HepG2 (cell line): ENCODE measurements around the gene TSPAN3. TPM values are rescaled to one million over a fixed set of nuclear protein-coding genes. Genes with fewer than 3 reads are reported as not detected.
A peak's percentile ranks its signal among the peaks of the same experiment; 100 is the strongest.

ENCODE experiments used
- ATAC-seq: fragments of 200-7000 bp; cut with Tn5 transposase; 3 replicates; pipeline ENCODE4 v1.9.1; 2020; ENCODE audit warnings: mild to moderate bottlenecking, moderate library complexity
- BruUV-seq: library from RNA; stranded (reverse); fragments of 400-500 nt; replicated peaks from 2 replicates; lab custom pipeline; 2021; lab: Mats Ljungman, UMichigan
- CTCF ChIA-PET: fragments of 300-600 bp; formaldehyde crosslinking; extraction: SDS; loops from one replicate; lab custom pipeline; 2021; ENCODE audit warnings: low total read pairs, inconsistent platforms, low intra/inter-chr PET ratio; lab: Yijun Ruan, JAX
- POLR2A ChIA-PET: fragments of 350-600 bp; sonication (Branson Sonifier 250); formaldehyde crosslinking; loops from one replicate; lab custom pipeline; 2020; ENCODE audit warnings: antibody characterized with exemption, inconsistent platforms; lab: Yijun Ruan, JAX
- DNase-seq: peaks from one replicate; pipeline ENCODE4 v3.0.0-alpha.2; 2015; ENCODE audit warnings: low spot score
- FAIRE-seq: peaks from 3 replicates; lab custom pipeline; 2011; peaks lifted over from hg19 to GRCh38; lab: Jason Lieb, UNC
- H2AFZ ChIP-seq: one replicate; pipeline ENCODE4 v1.6.1; 2011; ENCODE audit warnings: low read length, inconsistent platforms
- H3K27ac ChIP-seq: fragments of 300-600 bp; 3 replicates; pipeline ENCODE4 v1.8.0; 2011; ENCODE audit warnings: mixed run types, mild to moderate bottlenecking, mixed read lengths, low read length, inconsistent platforms; ENCODE audit not compliant: insufficient read depth; ENCODE audit errors: extremely low read length
- H3K27me3 ChIP-seq, 2 experiments: fragments of 200-600 bp in 1 of 2; 2 replicates in 1 of 2; 3 replicates in 1 of 2; pipeline versions ENCODE4 v1.6.0 to v1.8.0; 2011; ENCODE audit warnings: low read length in 2 of 2, mild to moderate bottlenecking in 2 of 2, moderate library complexity in 2 of 2, inconsistent platforms in 1 of 2; ENCODE audit not compliant: insufficient read depth in 2 of 2, control insufficient read depth in 1 of 2
- H3K36me3 ChIP-seq, 2 experiments: fragments of 200-600 bp in 1 of 2; replicated peaks in 1 of 2; 2 replicates in 1 of 2; 3 replicates in 1 of 2; pipeline versions ENCODE4 v1.5.1 to v1.8.0; 2011; ENCODE audit warnings: low read length in 2 of 2, inconsistent platforms in 1 of 2; ENCODE audit not compliant: insufficient read depth in 2 of 2, control insufficient read depth in 1 of 2
- H3K4me1 ChIP-seq: 2 replicates; pipeline ENCODE4 v1.5.1; 2012; ENCODE audit warnings: low read length, inconsistent platforms; ENCODE audit not compliant: insufficient read depth
- H3K4me2 ChIP-seq: 2 replicates; pipeline ENCODE4 v1.6.0; 2011; ENCODE audit warnings: low read depth, low read length, inconsistent platforms
- H3K4me3 ChIP-seq, 3 experiments: fragments of 200-600 bp in 1 of 3; sonication (generic), shearing (Covaris generic) in 1 of 3; replicated peaks in 1 of 3; 2 replicates each; pipeline ENCODE4 v1.5.1; 2011 to 2016; ENCODE audit warnings: low read length in 3 of 3, inconsistent platforms in 2 of 3, low read depth in 2 of 3, mild to moderate bottlenecking in 2 of 3, control low read depth in 1 of 3, mixed read lengths in 1 of 3; ENCODE audit not compliant: insufficient read depth in 1 of 3
- H3K79me2 ChIP-seq: one replicate; pipeline ENCODE4 v1.6.1; 2011; ENCODE audit warnings: low read length, inconsistent platforms; ENCODE audit not compliant: insufficient read depth
- H3K9ac ChIP-seq: 2 replicates; pipeline ENCODE4 v1.6.0; 2011; ENCODE audit warnings: mild to moderate bottlenecking, low read depth, low read length, inconsistent platforms; ENCODE audit not compliant: insufficient read depth
- H3K9me3 ChIP-seq: 2 replicates; pipeline ENCODE4 v1.5.1; 2012; ENCODE audit warnings: mild to moderate bottlenecking, low read length
- H4K20me1 ChIP-seq: 2 replicates; pipeline ENCODE4 v1.6.0; 2011; ENCODE audit warnings: inconsistent platforms, mild to moderate bottlenecking, low read length, moderate library complexity; ENCODE audit not compliant: insufficient read depth
- BRD4 ChIP-seq: sonication (generic); formaldehyde crosslinking; IDR thresholded peaks from 2 replicates; pipeline ENCODE4 v1.4.0; 2020; ENCODE audit warnings: missing genetic modification reagents
- CBX1 ChIP-seq: IDR thresholded peaks from one replicate; pipeline ENCODE4 v1.6.1; 2016; ENCODE audit warnings: antibody characterized with exemption, low read depth
- EHMT2 ChIP-seq: fragments of 200-600 bp; sonication (generic); IDR thresholded peaks from 2 replicates; pipeline ENCODE4 v1.7.0; 2017; ENCODE audit warnings: antibody characterized with exemption, low read depth, low read length, borderline replicate concordance
- HDAC2 ChIP-seq: sonication (generic); formaldehyde crosslinking; IDR thresholded peaks from 2 replicates; pipeline ENCODE4 v1.4.0; 2020; ENCODE audit warnings: missing genetic modification reagents
- MEF2D ChIP-seq: sonication (generic); formaldehyde crosslinking; IDR thresholded peaks from 2 replicates; pipeline ENCODE4 v1.5.1; 2020; ENCODE audit warnings: mild to moderate bottlenecking, missing genetic modification reagents
- PITX1 ChIP-seq: sonication (generic); formaldehyde crosslinking; IDR thresholded peaks from 2 replicates; pipeline ENCODE4 v1.5.1; 2020; ENCODE audit warnings: mild to moderate bottlenecking, missing genetic modification reagents
- RCOR2 ChIP-seq: IDR thresholded peaks from 2 replicates; pipeline ENCODE4 v1.6.1; 2016; ENCODE audit warnings: missing biosample characterization, missing genetic modification reagents
- SAFB2 ChIP-seq: sonication (generic); formaldehyde crosslinking; IDR thresholded peaks from 2 replicates; pipeline ENCODE4 v1.5.1; 2020; ENCODE audit warnings: missing genetic modification reagents, low read depth, mild to moderate bottlenecking, borderline replicate concordance
- SALL1 ChIP-seq: sonication (generic); formaldehyde crosslinking; IDR thresholded peaks from 2 replicates; pipeline ENCODE4 v1.8.0; 2022; ENCODE audit warnings: mild to moderate bottlenecking, missing genetic modification reagents
- SOX6 ChIP-seq, 2 experiments: fragments of 450-650 bp in 1 of 2; sonication (generic) in 1 of 2; formaldehyde crosslinking in 1 of 2; IDR thresholded peaks; 2 replicates each; pipeline versions ENCODE4 v1.4.0 to v1.6.1; 2017 to 2020; ENCODE audit warnings: antibody characterized with exemption in 1 of 2, mild to moderate bottlenecking in 1 of 2, missing genetic modification reagents in 1 of 2
- STAG1 ChIP-seq: sonication (generic); formaldehyde crosslinking; IDR thresholded peaks from 2 replicates; pipeline ENCODE4 v1.4.0; 2020; ENCODE audit warnings: missing genetic modification reagents
- THAP11 ChIP-seq: IDR thresholded peaks from 2 replicates; pipeline ENCODE4 v1.6.1; 2016; ENCODE audit warnings: missing biosample characterization, missing genetic modification reagents
- ZNF292 ChIP-seq: sonication (generic); formaldehyde crosslinking; IDR thresholded peaks from 2 replicates; pipeline ENCODE4 v1.8.1; 2022; ENCODE audit warnings: mild to moderate bottlenecking, low read depth, missing genetic modification reagents, borderline replicate concordance
- WGBS: methylation state at CpG from one replicate; pipeline ENCODE4 v1.1.6; 2017; ENCODE audit warnings: low lambda C conversion rate; 5-methylcytosine and 5-hydroxymethylcytosine counted together
- in situ Hi-C: cut with HindIII; loops from 2 replicates; pipeline ENCODE4 v1.10.0; 2017; ENCODE audit warnings: low pct_unique_long_range_greater_than_20kb; ENCODE audit not compliant: extremely low pct_ligation_motif_present
- intact Hi-C: fragments of 100-400 bp; cut with micrococcal nuclease; formaldehyde crosslinking; loops from one replicate; pipeline ENCODE4 v1.10.0; 2022; ENCODE audit not compliant: unreplicated experiment
- polyA plus RNA-seq, 8 experiments: library from polyadenylated mRNA; depleted of rRNA in 3 of 8; stranded (reverse) in 7 of 8; unstranded in 1 of 8; fragments of >200 nt; fragmentation: Illumina TruSeq in 4 of 8; extraction: Trizol in 4 of 8; gene quantifications; 2 replicates each; pipeline versions ENCODE4 v1.2.1 to v1.2.3, GENCODE V29; 2011 to 2016; ENCODE audit warnings: low read depth in 4 of 8, missing spikeins in 1 of 8, mixed read lengths in 1 of 8; ENCODE audit not compliant: insufficient read depth in 1 of 8
- total RNA-seq, 5 experiments: library from RNA; depleted of rRNA; stranded (reverse); fragments of >200 nt; fragmentation: Illumina TruSeq; extraction: Trizol; gene quantifications; 2 replicates each; pipeline ENCODE4 v1.2.3, GENCODE V29; 2016; ENCODE audit warnings: low read depth in 1 of 5
- TF ChIP-seq, protein P1 (sequence below): sonication (generic); formaldehyde crosslinking; IDR thresholded peaks from 2 replicates; pipeline ENCODE4 v1.4.0; 2020; ENCODE audit warnings: mild to moderate bottlenecking, low read depth, missing genetic modification reagents
- TF ChIP-seq, protein P2 (sequence below): sonication (generic); formaldehyde crosslinking; IDR thresholded peaks from 2 replicates; pipeline ENCODE4 v1.5.1; 2020; ENCODE audit warnings: missing genetic modification reagents, mild to moderate bottlenecking, borderline replicate concordance
- TF ChIP-seq, protein P3 (sequence below): sonication (generic); formaldehyde crosslinking; IDR thresholded peaks from 2 replicates; pipeline ENCODE4 v1.5.0; 2020; ENCODE audit warnings: mild to moderate bottlenecking, missing genetic modification reagents, moderate library complexity

TSPAN3 gene
- total and polyA plus RNA-seq, 2 of the 13 experiments (the other 11 are each of a cell fraction or from before 2014, with no cell fraction given): 167 to 170 TPM

DNA sequence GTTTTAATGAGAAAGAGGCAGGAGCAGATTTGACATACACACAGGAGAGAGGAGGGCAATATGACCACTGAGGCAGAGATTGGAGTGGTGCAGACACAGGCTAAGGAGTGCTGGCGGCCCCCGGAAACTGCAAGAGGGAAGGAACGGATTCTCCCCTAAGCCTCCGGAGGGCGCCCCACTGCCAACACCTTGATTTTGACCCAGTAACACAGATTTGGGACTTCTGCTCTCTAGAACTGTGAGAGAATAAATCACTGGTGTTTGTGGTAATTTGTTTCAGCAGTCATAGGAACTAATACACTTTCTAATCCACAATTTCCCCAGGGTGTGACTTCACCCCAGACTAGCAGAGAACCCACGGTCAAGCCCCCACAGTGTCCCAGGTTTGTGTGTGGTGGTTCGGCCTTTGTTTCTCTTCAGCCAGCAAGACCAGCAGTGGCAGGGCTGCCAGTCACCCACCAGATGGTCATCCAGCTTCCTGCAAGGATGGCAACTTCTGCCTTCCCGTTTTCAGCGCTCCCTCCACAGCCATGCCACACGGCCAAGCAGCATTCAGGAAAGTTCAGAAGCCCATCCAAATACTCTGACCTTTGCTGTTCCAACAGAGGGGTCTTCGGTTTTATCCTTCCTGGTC, 23.6 kb upstream of the TSPAN3 start:
- H3K9ac ChIP-seq: no peak overlapping the region
- H3K4me1 ChIP-seq: peaks cover 2% of the 10 kb centered on the region; the same call in 1 of the 2 replicates
- no peak for ATAC-seq
- CTCF ChIA-PET: no interaction called here
- no peaks in the 10 kb centered on the region for H3K36me3 ChIP-seq
- no peaks in the 10 kb centered on the region for H3K79me2 ChIP-seq
- TF ChIP-seq SALL1 (CRISPR knock-in tag): no peak
- TF ChIP-seq SOX6 (IDR thresholded peaks at IDR 0.05): no peak
- no peak for TF ChIP-seq SOX6 (CRISPR knock-in tag; IDR thresholded peaks at IDR 0.05)
- TF ChIP-seq PITX1 (CRISPR knock-in tag): no peak
- no peak for TF ChIP-seq BRD4 (CRISPR knock-in tag)
- no peak for TF ChIP-seq SAFB2 (CRISPR knock-in tag)
- TF ChIP-seq, protein P1, sequence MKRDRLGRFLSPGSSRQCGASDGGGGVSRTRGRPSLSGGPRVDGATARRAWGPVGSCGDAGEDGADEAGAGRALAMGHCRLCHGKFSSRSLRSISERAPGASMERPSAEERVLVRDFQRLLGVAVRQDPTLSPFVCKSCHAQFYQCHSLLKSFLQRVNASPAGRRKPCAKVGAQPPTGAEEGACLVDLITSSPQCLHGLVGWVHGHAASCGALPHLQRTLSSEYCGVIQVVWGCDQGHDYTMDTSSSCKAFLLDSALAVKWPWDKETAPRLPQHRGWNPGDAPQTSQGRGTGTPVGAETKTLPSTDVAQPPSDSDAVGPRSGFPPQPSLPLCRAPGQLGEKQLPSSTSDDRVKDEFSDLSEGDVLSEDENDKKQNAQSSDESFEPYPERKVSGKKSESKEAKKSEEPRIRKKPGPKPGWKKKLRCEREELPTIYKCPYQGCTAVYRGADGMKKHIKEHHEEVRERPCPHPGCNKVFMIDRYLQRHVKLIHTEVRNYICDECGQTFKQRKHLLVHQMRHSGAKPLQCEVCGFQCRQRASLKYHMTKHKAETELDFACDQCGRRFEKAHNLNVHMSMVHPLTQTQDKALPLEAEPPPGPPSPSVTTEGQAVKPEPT (CRISPR knock-in tag): no peak
- no peak for TF ChIP-seq THAP11
- TF ChIP-seq RCOR2 (CRISPR knock-in tag): no peak
- no peak for TF ChIP-seq EHMT2
- no peak for TF ChIP-seq MEF2D
- TF ChIP-seq, protein P2, sequence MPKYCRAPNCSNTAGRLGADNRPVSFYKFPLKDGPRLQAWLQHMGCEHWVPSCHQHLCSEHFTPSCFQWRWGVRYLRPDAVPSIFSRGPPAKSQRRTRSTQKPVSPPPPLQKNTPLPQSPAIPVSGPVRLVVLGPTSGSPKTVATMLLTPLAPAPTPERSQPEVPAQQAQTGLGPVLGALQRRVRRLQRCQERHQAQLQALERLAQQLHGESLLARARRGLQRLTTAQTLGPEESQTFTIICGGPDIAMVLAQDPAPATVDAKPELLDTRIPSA (CRISPR knock-in tag): no peak
- TF ChIP-seq ZNF292 (CRISPR knock-in tag): no peak
- no peak for TF ChIP-seq HDAC2 (CRISPR knock-in tag)
- TF ChIP-seq, protein P3, sequence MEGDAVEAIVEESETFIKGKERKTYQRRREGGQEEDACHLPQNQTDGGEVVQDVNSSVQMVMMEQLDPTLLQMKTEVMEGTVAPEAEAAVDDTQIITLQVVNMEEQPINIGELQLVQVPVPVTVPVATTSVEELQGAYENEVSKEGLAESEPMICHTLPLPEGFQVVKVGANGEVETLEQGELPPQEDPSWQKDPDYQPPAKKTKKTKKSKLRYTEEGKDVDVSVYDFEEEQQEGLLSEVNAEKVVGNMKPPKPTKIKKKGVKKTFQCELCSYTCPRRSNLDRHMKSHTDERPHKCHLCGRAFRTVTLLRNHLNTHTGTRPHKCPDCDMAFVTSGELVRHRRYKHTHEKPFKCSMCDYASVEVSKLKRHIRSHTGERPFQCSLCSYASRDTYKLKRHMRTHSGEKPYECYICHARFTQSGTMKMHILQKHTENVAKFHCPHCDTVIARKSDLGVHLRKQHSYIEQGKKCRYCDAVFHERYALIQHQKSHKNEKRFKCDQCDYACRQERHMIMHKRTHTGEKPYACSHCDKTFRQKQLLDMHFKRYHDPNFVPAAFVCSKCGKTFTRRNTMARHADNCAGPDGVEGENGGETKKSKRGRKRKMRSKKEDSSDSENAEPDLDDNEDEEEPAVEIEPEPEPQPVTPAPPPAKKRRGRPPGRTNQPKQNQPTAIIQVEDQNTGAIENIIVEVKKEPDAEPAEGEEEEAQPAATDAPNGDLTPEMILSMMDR (CRISPR knock-in tag): peak; percentile 31; the same call in 1 of the 2 replicates
- TF ChIP-seq CBX1: no peak
- peak; percentile 16; the same call in 1 of the 2 replicates for TF ChIP-seq STAG1 (CRISPR knock-in tag)
- H3K27me3 ChIP-seq: 0 out of 5 replicates have a peak, but pooled peaks cover 0 to 3% of the 10 kb centered on the region in 2 experiments
- H3K4me3 ChIP-seq: no peak overlapping the region
- no peaks in the 10 kb centered on the region for H4K20me1 ChIP-seq
- intact Hi-C loops (no loop called here), in situ Hi-C loops (no loop called here)
- FAIRE-seq: no peak
- H3K9me3 ChIP-seq: no peaks in the 10 kb centered on the region
- DNase-seq: no peak
- no peak overlapping the region for H3K4me2 ChIP-seq
- POLR2A ChIA-PET: no interaction called here
- H3K27ac ChIP-seq: no peak overlapping the region
- no TSS peak for BruUV-seq
- H2AFZ ChIP-seq: no peak overlapping the region
- WGBS: 46% methylated on average over 11 of the region's 11 CpGs
